AG04450 (cell line): ENCODE results near the gene MTHFD1L. TPM values are rescaled to one million over a fixed set of nuclear protein-coding genes. Genes with fewer than 3 reads are reported as not detected.
A peak's percentile ranks its signal among the peaks of the same experiment; 100 is the strongest.

Source experiments
- CTCF ChIA-PET: fragments of 300-600, 350-600 bp; formaldehyde crosslinking; extraction: SDS; loops from one replicate; lab custom pipeline; 2022; ENCODE audit warnings: antibody characterized with exemption, inconsistent platforms; lab: Charles Lee
- POLR2A ChIA-PET: fragments of 350-600 bp; formaldehyde crosslinking; extraction: SDS; loops from one replicate; lab custom pipeline; 2021; ENCODE audit warnings: antibody characterized with exemption, inconsistent platforms; lab: Yijun Ruan, JAX
- DNase-seq: peaks from one replicate; pipeline ENCODE4 v3.0.0-alpha.2; 2011; ENCODE audit warnings: low read depth, low spot score
- H3K27ac ChIP-seq: one replicate; pipeline ENCODE4 v1.5.1; 2012; ENCODE audit warnings: low read depth, low read length, control low read depth
- H3K27me3 ChIP-seq: one replicate; pipeline ENCODE4 v1.6.0; 2012; ENCODE audit warnings: low read length; ENCODE audit not compliant: control insufficient read depth, insufficient read depth
- H3K4me3 ChIP-seq: 2 replicates; pipeline ENCODE4 v1.5.1; 2011; ENCODE audit warnings: mild to moderate bottlenecking, low read depth, low read length, control low read depth
- H3K9me3 ChIP-seq: 2 replicates; pipeline ENCODE4 v1.5.1; 2012; ENCODE audit warnings: low read length; ENCODE audit not compliant: control insufficient read depth, insufficient read depth
- polyA plus RNA-seq: library from polyadenylated mRNA; depleted of rRNA; stranded (reverse); fragments of >200 nt; gene quantifications from 2 replicates; pipeline ENCODE4 v1.2.3, GENCODE V29; 2011
- TF ChIP-seq, protein P1 (sequence below): IDR thresholded peaks from 2 replicates; pipeline ENCODE4 v1.5.1; 2011; ENCODE audit warnings: low read depth, low read length, control low read depth, inconsistent platforms

Gene MTHFD1L
- polyA plus RNA-seq, 1 experiment = 69.1 TPM

DNA sequence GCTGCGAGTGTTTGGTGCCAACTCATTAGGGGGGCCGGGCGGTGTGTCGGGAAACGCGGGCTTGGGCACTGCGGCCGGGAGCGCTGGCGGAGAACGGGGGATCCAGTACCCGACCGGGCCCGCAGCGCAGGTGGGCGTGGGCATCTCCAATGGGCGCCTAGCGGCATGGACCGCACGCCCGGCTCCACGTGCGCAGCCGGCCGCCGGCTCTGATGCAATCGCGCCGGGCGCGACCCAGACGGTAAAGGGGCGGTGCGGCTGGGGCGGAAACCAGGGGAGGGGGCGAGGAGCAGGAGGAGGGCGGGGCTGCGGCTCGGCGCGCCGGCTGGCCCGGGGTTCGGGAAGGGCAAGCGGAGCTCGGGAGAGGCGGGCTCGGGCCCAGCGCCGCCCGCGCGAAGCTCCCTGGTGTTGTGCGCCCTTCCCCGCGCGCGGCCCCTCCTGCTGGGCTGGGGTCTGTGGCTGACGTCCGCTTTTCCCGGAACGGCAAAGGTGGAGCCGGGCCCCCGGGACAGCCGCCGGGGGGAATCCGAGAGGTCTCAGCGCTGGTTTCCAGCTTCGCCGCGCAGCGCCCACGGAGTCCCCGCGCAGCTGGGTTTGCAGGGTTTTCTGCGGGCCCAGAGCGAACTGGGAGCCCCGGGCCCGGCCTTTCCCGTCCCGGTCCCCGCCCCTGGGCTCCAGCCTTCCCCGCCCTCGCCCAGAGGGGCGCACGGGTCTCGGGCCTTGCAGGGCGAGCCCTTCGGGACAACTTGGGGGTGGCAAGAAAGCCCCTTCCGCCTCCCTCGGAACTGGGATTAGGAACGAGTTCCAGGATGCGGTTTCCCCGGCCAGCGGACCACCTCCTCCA lies 867 bp downstream of the MTHFD1L start:
- Histone ChIP-seq H3K9me3 (no peaks in the 10 kb centered on the region; the same call in 1 of the 2 replicates), H3K4me3 (peak overlapping the region; percentile 77), H3K27ac (peak overlapping the region; percentile 98), H3K27me3 (no peaks in the 10 kb centered on the region)
- peak; percentile 77 for DNase-seq
- CTCF ChIA-PET = interaction anchor here (0.6 to 5.1 kb wide), 7 partner anchors 10 to 148 kb away, joined by 3 to 38 read pairs (median 3); no protein-coding TSS in a partner anchor
- TF ChIP-seq, protein P1, sequence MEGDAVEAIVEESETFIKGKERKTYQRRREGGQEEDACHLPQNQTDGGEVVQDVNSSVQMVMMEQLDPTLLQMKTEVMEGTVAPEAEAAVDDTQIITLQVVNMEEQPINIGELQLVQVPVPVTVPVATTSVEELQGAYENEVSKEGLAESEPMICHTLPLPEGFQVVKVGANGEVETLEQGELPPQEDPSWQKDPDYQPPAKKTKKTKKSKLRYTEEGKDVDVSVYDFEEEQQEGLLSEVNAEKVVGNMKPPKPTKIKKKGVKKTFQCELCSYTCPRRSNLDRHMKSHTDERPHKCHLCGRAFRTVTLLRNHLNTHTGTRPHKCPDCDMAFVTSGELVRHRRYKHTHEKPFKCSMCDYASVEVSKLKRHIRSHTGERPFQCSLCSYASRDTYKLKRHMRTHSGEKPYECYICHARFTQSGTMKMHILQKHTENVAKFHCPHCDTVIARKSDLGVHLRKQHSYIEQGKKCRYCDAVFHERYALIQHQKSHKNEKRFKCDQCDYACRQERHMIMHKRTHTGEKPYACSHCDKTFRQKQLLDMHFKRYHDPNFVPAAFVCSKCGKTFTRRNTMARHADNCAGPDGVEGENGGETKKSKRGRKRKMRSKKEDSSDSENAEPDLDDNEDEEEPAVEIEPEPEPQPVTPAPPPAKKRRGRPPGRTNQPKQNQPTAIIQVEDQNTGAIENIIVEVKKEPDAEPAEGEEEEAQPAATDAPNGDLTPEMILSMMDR = no peak
- POLR2A ChIA-PET = interaction anchor here (0.6 to 2.1 kb wide), 9 partner anchors 8 to 524 kb away, joined by 3 to 12 read pairs (median 5); no protein-coding TSS in a partner anchor

DNA sequence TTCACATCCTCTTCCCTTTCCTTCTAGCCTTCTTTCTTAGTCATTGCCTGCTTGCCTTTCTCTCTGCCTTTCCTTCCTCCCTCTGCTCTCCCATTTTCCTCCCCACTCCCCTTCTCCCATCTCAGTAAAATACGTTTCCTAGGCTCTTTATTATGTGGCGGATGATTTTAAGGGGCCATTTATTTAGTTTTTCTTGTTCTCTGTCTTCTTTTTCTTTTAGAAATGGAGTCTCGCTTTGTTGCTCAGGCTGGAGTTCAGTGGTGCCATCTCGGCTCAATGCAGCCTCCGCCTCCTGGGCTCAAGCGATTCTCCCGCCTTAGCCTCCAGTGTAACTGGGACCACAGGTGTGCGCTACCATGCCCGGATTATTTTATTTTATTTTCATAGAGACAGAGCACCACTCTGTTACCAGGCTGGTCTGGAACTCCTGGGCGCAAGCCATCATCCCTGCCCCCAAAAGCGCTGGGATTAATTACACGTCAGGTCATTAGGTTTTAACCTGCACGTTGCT lies 1.5 kb downstream of the MTHFD1L start:
- H3K4me3 ChIP-seq = peak overlapping the region; percentile 77

DNA sequence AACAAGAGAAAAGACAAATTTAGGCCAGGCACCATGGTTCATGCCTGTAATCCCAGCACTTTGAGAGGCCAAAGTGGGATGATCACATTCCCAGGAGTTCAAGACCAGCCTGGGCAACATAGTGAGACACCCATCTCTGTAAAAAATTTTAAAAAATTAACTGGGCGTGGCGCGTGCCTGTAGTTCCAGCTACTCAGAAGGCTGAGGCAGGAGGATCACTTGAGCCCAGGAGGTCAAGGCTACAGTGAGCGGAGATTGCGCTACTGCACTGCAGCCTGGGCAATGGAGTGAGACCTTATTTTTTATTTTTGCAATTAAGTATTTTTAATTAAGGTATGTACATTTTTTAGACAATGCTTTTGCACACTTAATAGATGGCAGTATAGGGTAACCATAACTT lies 3.3 kb downstream of the MTHFD1L start:
- ChIA-PET CTCF (no interaction called here), POLR2A (no interaction called here)
- no peak overlapping the region for H3K4me3 ChIP-seq
- no peak overlapping the region for H3K27ac ChIP-seq
- no peaks in the 10 kb centered on the region for H3K27me3 ChIP-seq
- no peaks in the 10 kb centered on the region; the same call in 1 of the 2 replicates for H3K9me3 ChIP-seq
- DNase-seq = no peak
- TF ChIP-seq, protein P1 = no peak

More for the DNA sequence above, 1.5 kb downstream of the MTHFD1L start:
- CTCF ChIA-PET = interaction anchor here (0.6 to 5.1 kb wide), 5 partner anchors 19 to 147 kb away, joined by 3 to 38 read pairs (median 3); no protein-coding TSS in a partner anchor
- no peak for DNase-seq
- H3K27me3 ChIP-seq = no peaks in the 10 kb centered on the region
- POLR2A ChIA-PET = interaction anchor here (0.6 to 2.1 kb wide), 6 partner anchors 10 to 523 kb away, joined by 3 to 12 read pairs (median 5); no protein-coding TSS in a partner anchor
- TF ChIP-seq, protein P1 = no peak
- H3K27ac ChIP-seq = peak overlapping the region; percentile 98
- H3K9me3 ChIP-seq = no peaks in the 10 kb centered on the region; the same call in 1 of the 2 replicates

DNA sequence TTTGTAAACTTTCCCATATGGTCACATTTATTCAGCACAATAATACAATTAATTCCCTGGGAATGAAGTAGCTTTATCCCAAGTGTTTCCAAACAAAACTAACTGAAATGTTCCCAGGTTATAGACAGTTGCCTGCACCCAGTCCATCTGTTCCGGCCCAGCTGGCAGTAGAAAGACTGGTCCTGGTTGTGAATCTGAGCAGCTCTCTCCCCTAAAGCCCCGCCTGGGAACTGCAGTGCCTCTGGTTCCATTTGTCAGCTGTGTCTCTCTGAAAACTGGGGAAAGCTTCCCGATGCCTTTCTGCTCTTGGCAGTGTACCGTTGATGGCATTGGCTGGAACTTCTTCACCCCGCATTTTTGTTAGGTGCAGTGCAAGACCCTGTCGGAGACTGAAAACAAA lies 8.7 kb downstream of the MTHFD1L start:
- H3K9me3 ChIP-seq = no peaks in the 10 kb centered on the region
- H3K27ac ChIP-seq = no peak overlapping the region
- H3K4me3 ChIP-seq = no peak overlapping the region
- H3K27me3 ChIP-seq = no peaks in the 10 kb centered on the region
- ChIA-PET CTCF (interaction anchor here (1.2 to 2.6 kb wide), 4 partner anchors 9 to 57 kb away, joined by 4 to 18 read pairs (median 8); no protein-coding TSS in a partner anchor), POLR2A (no interaction called here)
- TF ChIP-seq, protein P1 = no peak
- no peak for DNase-seq

DNA sequence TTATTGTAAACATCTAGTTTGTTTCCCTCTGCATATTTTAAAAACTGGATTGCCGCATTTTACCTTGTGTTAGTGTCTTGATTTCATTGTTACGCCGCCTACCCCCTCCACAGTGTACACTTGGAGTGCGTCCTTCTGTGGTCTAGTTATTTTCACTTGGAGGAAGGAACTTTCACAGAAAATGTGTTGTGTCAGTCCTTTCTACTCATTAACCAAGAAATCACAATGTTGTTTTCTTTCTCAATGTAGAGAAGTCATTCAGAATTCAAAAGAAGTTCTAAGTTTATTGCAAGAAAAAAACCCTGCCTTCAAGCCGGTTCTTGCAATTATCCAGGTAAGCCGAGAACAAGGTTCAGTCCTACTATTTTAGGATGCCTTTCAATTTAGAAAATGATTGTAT lies 10.3 kb downstream of the MTHFD1L start:
- no peak overlapping the region for H3K4me3 ChIP-seq
- TF ChIP-seq, protein P1 = no peak
- DNase-seq = no peak
- ChIA-PET POLR2A (no interaction called here), CTCF (interaction anchor here (2.0 to 2.6 kb wide), 2 partner anchors 16 to 61 kb away, joined by 5 to 18 read pairs; no protein-coding TSS in a partner anchor)
- no peak overlapping the region for H3K27ac ChIP-seq
- no peaks in the 10 kb centered on the region for H3K9me3 ChIP-seq
- H3K27me3 ChIP-seq = no peaks in the 10 kb centered on the region
